Measurements from ENCODE around the gene TMEM44.
"Not testable (repeated sequence)": the region's sequence is repeated elsewhere in the genome, so short reads cannot be mapped to it uniquely, and the experiment has no call there.

TMEM44 gene

GRCh38 chr3:194555175-194556062 is 77.8 kb downstream of the TMEM44 start:
- H3K9me3 Mint-ChIP-seq = no peaks in the 10 kb centered on the region
- H3K36me3 Mint-ChIP-seq (ENCODE audit: low read depth) = no peaks in the 10 kb centered on the region
- peaks cover 16% of the 10 kb centered on the region for H3K4me1 Mint-ChIP-seq (ENCODE audit: low read depth)
- no peak overlapping the region for H3K4me3 Mint-ChIP-seq
- H3K27me3 Mint-ChIP-seq = no peaks in the 10 kb centered on the region
- H3K27ac Mint-ChIP-seq = no peak overlapping the region
- intact Hi-C loops (cut with micrococcal nuclease) = no loop called here

- Mint-ChIP-seq H3K9me3 (no peaks in the 10 kb centered on the region), H3K27ac (no peak overlapping the region), H3K4me1 (ENCODE audit: low read depth) (peaks cover 19% of the 10 kb centered on the region), H3K36me3 (ENCODE audit: low read depth) (no peaks in the 10 kb centered on the region), H3K4me3 (no peak overlapping the region), H3K27me3 (no peaks in the 10 kb centered on the region)
- intact Hi-C loops (cut with micrococcal nuclease) = no loop called here
Observed at GRCh38 chr3:194554473-194555123, 78.6 kb downstream of the TMEM44 start.

- intact Hi-C loops (cut with micrococcal nuclease) = no loop called here
- Mint-ChIP-seq H3K36me3 (ENCODE audit: low read depth) (no peaks in the 10 kb centered on the region), H3K4me3 (no peak overlapping the region), H3K9me3 (no peaks in the 10 kb centered on the region), H3K4me1 (ENCODE audit: low read depth) (peaks cover 19% of the 10 kb centered on the region), H3K27me3 (no peaks in the 10 kb centered on the region), H3K27ac (no peak overlapping the region)
Observed at GRCh38 chr3:194552327-194552949, 80.8 kb downstream of the TMEM44 start.

DNA sequence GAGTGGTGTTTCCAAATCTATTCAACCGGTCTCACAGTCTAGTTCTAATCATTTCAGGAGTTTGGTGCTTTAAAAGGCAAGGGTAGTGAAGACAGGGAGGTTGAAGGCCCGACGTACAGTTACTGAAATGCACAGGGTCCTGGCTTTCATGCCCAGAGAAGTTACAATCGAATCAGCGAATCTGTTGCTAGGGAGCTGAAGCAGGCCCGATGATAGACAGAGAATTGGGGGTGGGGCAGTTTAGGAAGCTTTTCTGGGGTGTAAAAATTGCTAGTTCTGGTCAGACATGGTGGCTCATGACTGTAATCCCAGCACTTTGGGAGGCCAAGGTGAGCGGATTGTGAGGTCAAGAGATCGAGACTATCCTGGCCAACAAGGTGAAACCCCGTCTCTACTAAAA is 83.4 kb downstream of the TMEM44 start:
- H3K4me3 Mint-ChIP-seq = no peak overlapping the region
- no peaks in the 10 kb centered on the region for H3K9me3 Mint-ChIP-seq
- H3K4me1 Mint-ChIP-seq (ENCODE audit: low read depth) = peaks cover 6% of the 10 kb centered on the region
- intact Hi-C loops (cut with micrococcal nuclease) = no loop called here
- no peaks in the 10 kb centered on the region for H3K27me3 Mint-ChIP-seq
- no peak overlapping the region for H3K27ac Mint-ChIP-seq
- no peaks in the 10 kb centered on the region for H3K36me3 Mint-ChIP-seq (ENCODE audit: low read depth)

- Mint-ChIP-seq H3K27me3 (no peaks in the 10 kb centered on the region), H3K4me3 (no peak overlapping the region), H3K9me3 (no peaks in the 10 kb centered on the region), H3K4me1 (ENCODE audit: low read depth) (peaks cover 6% of the 10 kb centered on the region), H3K36me3 (ENCODE audit: low read depth) (no peaks in the 10 kb centered on the region), H3K27ac (no peak overlapping the region)
- intact Hi-C loops (cut with micrococcal nuclease) = no loop called here
Observed at GRCh38 chr3:194548346-194549321, 84.6 kb downstream of the TMEM44 start.

DNA sequence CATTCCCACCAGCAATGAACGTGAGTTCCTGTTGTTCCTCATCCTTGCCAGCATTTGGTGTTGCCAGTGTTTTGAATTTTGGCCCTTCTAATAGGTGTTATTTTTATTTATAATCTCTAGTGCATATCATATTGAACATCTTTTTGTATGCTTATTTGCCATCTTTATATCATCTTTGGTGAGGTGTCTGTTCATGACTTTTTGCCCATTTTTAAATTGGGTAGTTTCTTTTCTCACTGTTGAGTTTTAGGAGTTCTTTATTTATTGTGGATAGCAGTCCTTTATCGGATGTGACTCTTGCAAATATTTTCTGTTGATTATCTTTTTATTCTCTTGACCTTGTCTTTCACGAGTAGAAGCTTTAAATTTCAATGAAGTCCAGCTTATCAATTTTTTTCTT is 86.2 kb downstream of the TMEM44 start:
- Mint-ChIP-seq H3K27me3 (no peaks in the 10 kb centered on the region), H3K9me3 (no peaks in the 10 kb centered on the region), H3K36me3 (ENCODE audit: low read depth) (no peaks in the 10 kb centered on the region), H3K27ac (no peak overlapping the region), H3K4me3 (no peak overlapping the region), H3K4me1 (ENCODE audit: low read depth) (peaks cover 6% of the 10 kb centered on the region)
- intact Hi-C loops (cut with micrococcal nuclease) = no loop called here

DNA sequence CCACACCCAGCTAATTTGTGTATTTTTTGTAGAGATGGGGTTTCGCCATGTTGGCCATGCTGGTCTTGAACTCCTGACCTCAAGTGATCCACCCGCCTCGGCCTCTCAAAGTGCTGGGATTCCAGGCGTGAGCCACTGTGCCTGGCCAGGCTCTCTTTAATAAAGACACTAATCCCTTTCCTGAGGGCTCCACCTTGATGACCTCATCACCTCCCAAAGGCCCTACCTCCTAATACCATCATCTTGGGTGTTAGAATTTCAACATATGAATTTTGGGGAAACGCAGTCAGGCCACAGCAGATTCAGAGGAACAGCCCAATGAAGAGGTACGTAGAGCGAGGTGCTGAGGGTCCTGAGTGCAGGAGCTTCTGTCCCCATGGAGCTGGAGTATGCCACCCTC is 87.7 kb downstream of the TMEM44 start:
- H3K9me3 Mint-ChIP-seq, H3K4me3 Mint-ChIP-seq, H3K27ac Mint-ChIP-seq: not testable (repeated sequence)

GRCh38 chr3:194543550-194543949 is 89.7 kb downstream of the TMEM44 start:
- Mint-ChIP-seq H3K4me3 (no peak overlapping the region), H3K9me3 (no peaks in the 10 kb centered on the region), H3K27ac (no peak overlapping the region), H3K27me3 (no peaks in the 10 kb centered on the region), H3K36me3 (ENCODE audit: low read depth) (no peaks in the 10 kb centered on the region), H3K4me1 (ENCODE audit: low read depth) (peaks cover 23% of the 10 kb centered on the region)
- intact Hi-C loops (cut with micrococcal nuclease) = no loop called here

More for the DNA sequence above, 87.7 kb downstream of the TMEM44 start:
- intact Hi-C loops (cut with micrococcal nuclease); H3K27me3 Mint-ChIP-seq; H3K36me3 Mint-ChIP-seq (ENCODE audit: low read depth): not testable (repeated sequence)
- peaks cover 17% of the 10 kb centered on the region for H3K4me1 Mint-ChIP-seq (ENCODE audit: low read depth)

GRCh38 chr3:194541483-194541882 is 91.7 kb downstream of the TMEM44 start:
- Mint-ChIP-seq H3K4me1 (ENCODE audit: low read depth) (peaks cover 41% of the 10 kb centered on the region), H3K27me3 (no peaks in the 10 kb centered on the region), H3K36me3 (ENCODE audit: low read depth) (no peaks in the 10 kb centered on the region), H3K27ac (peak overlapping the region; percentile 84), H3K4me3 (no peak overlapping the region), H3K9me3 (no peaks in the 10 kb centered on the region)
- intact Hi-C loops (cut with micrococcal nuclease) = no loop called here

GRCh38 chr3:194540274-194540905 is 92.8 kb downstream of the TMEM44 start:
- intact Hi-C loops (cut with micrococcal nuclease) = no loop called here
- no peaks in the 10 kb centered on the region for H3K36me3 Mint-ChIP-seq (ENCODE audit: low read depth)
- H3K4me1 Mint-ChIP-seq (ENCODE audit: low read depth) = peaks cover 44% of the 10 kb centered on the region
- H3K27me3 Mint-ChIP-seq = no peaks in the 10 kb centered on the region
- H3K4me3 Mint-ChIP-seq = peak overlapping the region; percentile 59
- peak overlapping the region; percentile 84 for H3K27ac Mint-ChIP-seq
- H3K9me3 Mint-ChIP-seq = no peaks in the 10 kb centered on the region

- no peak overlapping the region for H3K27ac Mint-ChIP-seq
Observed at GRCh38 chr3:194539498-194539897, 93.7 kb downstream of the TMEM44 start.

GRCh38 chr3:194537732-194538247 is 95.4 kb downstream of the TMEM44 start:
- intact Hi-C loops (cut with micrococcal nuclease) = no loop called here
- no peaks in the 10 kb centered on the region for H3K27me3 Mint-ChIP-seq
- peaks cover 46% of the 10 kb centered on the region for H3K4me1 Mint-ChIP-seq (ENCODE audit: low read depth)
- H3K36me3 Mint-ChIP-seq (ENCODE audit: low read depth) = peaks cover 6% of the 10 kb centered on the region
- peaks cover 16% of the 10 kb centered on the region for H3K9me3 Mint-ChIP-seq
- no peak overlapping the region for H3K4me3 Mint-ChIP-seq
- peak overlapping the region; percentile 4 for H3K27ac Mint-ChIP-seq

More at GRCh38 chr3:194539498-194539897, 93.7 kb downstream of the TMEM44 start:
- Mint-ChIP-seq H3K27me3 (no peaks in the 10 kb centered on the region), H3K36me3 (ENCODE audit: low read depth) (no peaks in the 10 kb centered on the region), H3K4me3 (no peak overlapping the region), H3K9me3 (peaks cover 7% of the 10 kb centered on the region), H3K4me1 (ENCODE audit: low read depth) (peaks cover 44% of the 10 kb centered on the region)
- intact Hi-C loops (cut with micrococcal nuclease) = no loop called here
